Mesodermal cell (in vitro differentiated cells): ENCODE measurements around the gene SDC4.

Experiments used
- H3K27ac ChIP-seq: 2 replicates; pipeline ENCODE4 v1.7.0; 2013; ENCODE audit warnings: mild to moderate bottlenecking, low read depth, low read length, moderate library complexity; ENCODE audit not compliant: severe bottlenecking
- H3K36me3 ChIP-seq: 2 replicates; pipeline ENCODE4 v1.7.1; 2013; ENCODE audit warnings: mild to moderate bottlenecking, low read length, moderate library complexity; ENCODE audit not compliant: control insufficient read depth, insufficient read depth
- H3K4me1 ChIP-seq: one replicate; pipeline ENCODE4 v1.7.1; 2013; ENCODE audit warnings: mild to moderate bottlenecking, low read length; ENCODE audit not compliant: insufficient read depth, control insufficient read depth, poor library complexity, severe bottlenecking
- H3K4me3 ChIP-seq: 2 replicates; pipeline ENCODE4 v1.7.0; 2013; ENCODE audit warnings: low read length, control low read depth, mild to moderate bottlenecking; ENCODE audit not compliant: insufficient read depth, poor library complexity, severe bottlenecking; ENCODE audit errors: extremely low read depth
- H3K9me3 ChIP-seq: 2 replicates; pipeline ENCODE4 v1.7.1; 2013; ENCODE audit warnings: mild to moderate bottlenecking, low read length, moderate library complexity; ENCODE audit not compliant: control insufficient read depth
- WGBS, 2 experiments: methylation state at CpG; one replicate each; pipeline ENCODE4 v1.1.5; 2013; ENCODE audit warnings: missing lambda C conversion rate in 2 of 2; ENCODE audit not compliant: insufficient coverage in 2 of 2; 5-methylcytosine and 5-hydroxymethylcytosine counted together

The SDC4 gene

DNA sequence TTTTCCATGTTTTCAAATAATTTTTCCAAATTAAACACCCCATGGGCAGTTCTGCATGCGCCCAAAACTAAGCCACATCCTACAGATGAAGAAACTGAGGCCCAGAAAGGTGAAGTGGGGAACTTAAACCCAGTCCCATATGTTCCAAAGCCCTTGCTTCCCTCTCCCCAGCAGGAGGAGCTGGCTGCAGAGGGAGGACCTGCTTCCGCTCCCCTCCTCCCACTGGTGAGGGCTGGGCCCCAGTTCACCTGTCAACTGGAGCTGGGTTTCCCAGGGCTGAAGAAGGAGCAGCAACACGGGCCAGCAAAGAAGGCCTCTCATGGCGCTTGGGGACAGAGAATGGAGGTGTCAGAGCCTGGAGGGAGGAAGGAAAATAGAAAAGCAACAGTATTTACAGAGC is 43.0 kb downstream of the SDC4 start:
- Histone ChIP-seq H3K9me3 (no peaks in the 10 kb centered on the region), H3K4me1 (peaks cover 3% of the 10 kb centered on the region), H3K36me3 (no peaks in the 10 kb centered on the region), H3K27ac (no peak overlapping the region), H3K4me3 (no peak overlapping the region)
- WGBS, 2 experiments, result 63 to 68% methylated on average over 3 of the region's 4 CpGs

DNA sequence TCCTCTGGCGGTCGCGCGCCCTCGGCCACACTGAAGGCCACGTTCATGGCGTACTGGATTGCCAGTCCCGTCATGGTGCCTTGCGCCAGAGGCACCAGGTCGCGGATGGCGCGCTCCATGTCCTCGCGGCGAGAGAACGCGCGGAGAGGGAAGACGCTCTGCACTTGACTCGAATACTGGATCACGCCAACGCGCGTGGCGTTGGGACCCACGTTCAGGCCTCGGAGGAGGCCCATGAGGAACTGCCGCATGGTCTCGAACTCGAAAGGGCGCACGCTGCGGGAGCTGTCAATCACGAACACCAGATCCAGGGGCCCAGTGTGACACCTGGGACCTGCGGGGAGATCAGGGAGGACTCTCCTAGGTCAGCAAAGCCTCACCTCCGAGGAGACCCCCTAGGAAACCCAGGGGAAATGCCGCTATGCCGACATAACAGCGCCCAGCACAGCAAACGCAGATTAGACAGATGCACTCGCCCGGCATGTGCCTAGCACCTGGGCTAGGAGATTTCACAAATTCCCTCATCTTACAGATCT is 43.7 kb downstream of the SDC4 start:
- Histone ChIP-seq H3K27ac (no peak overlapping the region), H3K4me1 (peaks cover 3% of the 10 kb centered on the region), H3K36me3 (no peaks in the 10 kb centered on the region), H3K9me3 (no peaks in the 10 kb centered on the region), H3K4me3 (no peak overlapping the region)
- WGBS, 2 experiments, result 96 to 97% methylated on average over 43 of the region's 43 CpGs

DNA sequence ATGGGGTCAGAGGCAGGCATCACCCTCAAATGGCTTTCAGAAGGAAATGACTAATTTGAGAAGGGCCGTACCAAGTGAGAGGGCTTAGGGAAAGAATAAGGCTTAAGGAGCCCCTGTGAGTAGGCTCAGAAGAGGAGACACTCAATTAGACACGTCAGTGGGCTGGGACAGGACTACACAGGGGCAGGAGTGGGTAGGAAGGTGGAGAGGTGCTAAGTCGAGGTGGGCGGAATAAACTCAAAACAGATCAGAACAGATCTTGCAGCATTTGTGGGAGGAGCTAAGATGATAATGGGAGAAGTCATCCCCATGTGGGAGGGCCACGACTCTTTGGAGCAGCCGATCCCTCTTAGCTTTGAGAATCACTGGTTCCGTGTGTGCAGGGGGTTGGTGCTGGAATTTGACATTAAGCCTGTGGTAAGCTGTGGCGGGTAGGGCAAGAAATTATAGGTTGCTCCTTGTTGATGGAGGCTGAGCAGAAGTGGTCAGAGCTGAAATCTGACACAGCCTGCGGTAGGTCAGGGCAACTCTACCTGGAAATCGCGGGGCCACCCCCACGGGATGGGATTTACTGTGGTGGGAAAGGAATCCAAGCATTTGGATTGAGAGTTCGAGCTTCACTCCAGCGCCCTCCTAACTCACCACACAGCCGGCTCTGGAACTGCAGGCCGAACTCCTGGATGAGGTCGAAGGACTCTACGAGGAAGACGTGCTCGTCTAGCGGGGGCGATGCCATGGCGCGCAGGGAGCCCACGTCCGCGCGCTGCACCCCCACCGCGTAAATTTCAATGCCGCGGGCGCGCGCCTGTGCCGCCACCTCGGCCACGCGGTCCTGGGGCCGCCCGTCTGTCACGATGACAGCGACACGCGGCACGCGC is 44.4 kb downstream of the SDC4 start:
- Histone ChIP-seq H3K9me3 (no peaks in the 10 kb centered on the region), H3K27ac (no peak overlapping the region), H3K4me3 (no peak overlapping the region), H3K4me1 (peaks cover 3% of the 10 kb centered on the region), H3K36me3 (no peaks in the 10 kb centered on the region)
- 93 to 95% methylated on average over 42 to 47 of the region's 47 CpGs for WGBS, 2 experiments

GRCh38 chr20:45301824-45302271 is 46.4 kb downstream of the SDC4 start:
- peaks cover 3% of the 10 kb centered on the region for H3K4me1 ChIP-seq
- no peak overlapping the region for H3K27ac ChIP-seq
- no peaks in the 10 kb centered on the region for H3K9me3 ChIP-seq
- H3K4me3 ChIP-seq, result no peak overlapping the region
- 93 to 94% methylated on average over 5 of the region's 5 CpGs for WGBS, 2 experiments
- H3K36me3 ChIP-seq, result no peaks in the 10 kb centered on the region

DNA sequence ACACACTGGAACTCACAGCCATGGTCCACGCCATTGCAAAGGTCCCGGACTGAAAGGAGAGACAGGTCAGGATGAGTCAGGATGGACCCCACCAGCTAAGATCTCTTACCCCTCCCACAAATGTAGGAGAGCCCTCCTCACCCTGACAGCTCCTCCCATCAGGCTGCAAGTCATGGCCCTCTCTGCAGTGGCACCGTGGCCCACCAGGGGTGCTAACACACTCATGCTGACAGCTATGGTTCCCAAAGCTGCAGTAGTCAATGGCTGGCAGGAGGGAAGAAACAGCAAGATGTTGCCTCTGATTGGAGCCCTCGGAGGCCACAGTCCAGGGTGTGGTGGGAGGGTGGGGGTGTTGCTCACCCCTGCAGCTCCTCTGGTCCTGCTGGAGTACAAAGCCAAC is 47.3 kb downstream of the SDC4 start:
- Histone ChIP-seq H3K4me1 (peaks cover 3% of the 10 kb centered on the region), H3K9me3 (no peaks in the 10 kb centered on the region), H3K4me3 (no peak overlapping the region), H3K36me3 (no peaks in the 10 kb centered on the region), H3K27ac (no peak overlapping the region)
- WGBS, 2 experiments, result 32% methylated on average over 3 of the region's 4 CpGs; no CpG with 5 or more reads in 1 of the 2 experiments

- H3K4me1 ChIP-seq, result peaks cover 3% of the 10 kb centered on the region
- H3K27ac ChIP-seq, result no peak overlapping the region
- no CpG with 5 or more reads among the region's 6 CpGs for WGBS, 2 experiments
- H3K36me3 ChIP-seq, result no peaks in the 10 kb centered on the region
- no peak overlapping the region for H3K4me3 ChIP-seq
- peaks cover 9% of the 10 kb centered on the region for H3K9me3 ChIP-seq
Measured at GRCh38 chr20:45299786-45300185, 48.4 kb downstream of the SDC4 start.

DNA sequence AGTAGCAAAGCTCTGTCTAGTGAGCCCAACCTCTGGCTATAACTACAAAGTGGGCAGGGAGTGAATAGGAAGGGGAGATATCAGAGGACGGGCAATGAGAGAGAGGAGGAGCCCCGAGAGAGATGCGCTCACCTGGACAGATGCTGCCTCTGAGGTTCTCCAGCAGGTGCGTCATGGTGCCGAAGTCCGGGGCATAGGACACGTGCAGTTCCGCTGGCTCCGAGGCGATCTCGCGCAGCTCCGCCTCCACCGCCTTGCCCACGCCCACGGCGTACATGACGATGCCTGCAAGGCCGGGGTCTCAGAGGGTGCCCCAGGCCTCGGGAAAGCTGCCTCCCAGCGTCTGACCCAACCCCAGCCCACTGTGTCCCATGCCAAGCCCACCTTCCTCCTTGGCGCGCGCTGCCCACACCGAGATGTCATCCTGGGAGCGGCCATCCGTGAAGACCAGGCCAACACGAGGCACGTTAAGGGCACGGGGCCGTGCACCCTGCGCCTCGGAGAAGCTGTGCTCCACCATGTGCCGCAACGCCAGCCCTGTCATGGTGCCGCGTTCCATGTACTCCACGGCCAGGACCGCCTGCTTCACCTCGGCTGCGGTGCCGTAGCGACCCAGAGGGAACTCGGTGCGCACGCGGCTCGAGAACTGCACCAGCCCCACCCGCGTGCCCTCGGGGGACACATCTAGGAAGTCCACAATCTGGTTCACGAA is 50.3 kb downstream of the SDC4 start:
- 95 to 97% methylated on average over 45 to 52 of the region's 52 CpGs for WGBS, 2 experiments
- H3K4me3 ChIP-seq, result no peak overlapping the region

DNA sequence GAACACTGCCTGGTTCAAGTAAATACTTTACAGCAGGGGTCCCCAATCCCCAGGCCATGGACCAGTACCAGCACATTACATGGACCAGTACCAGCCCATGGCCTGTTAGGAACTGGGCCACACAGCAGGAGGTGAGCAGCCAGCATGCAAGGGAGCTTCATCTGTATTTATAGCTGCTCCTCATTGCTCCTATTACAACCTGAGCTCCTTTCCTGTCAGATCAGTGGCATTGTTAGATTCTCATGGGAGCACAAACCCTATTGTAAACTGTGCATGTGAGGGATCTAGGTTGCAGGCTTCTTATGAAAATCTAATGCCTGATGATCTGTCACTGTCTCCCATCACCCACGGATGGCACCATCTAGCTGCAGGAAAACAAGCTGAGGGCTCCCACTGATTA is 53.6 kb downstream of the SDC4 start:
- Histone ChIP-seq H3K27ac (no peak overlapping the region), H3K4me1 (peaks cover 4% of the 10 kb centered on the region), H3K36me3 (no peaks in the 10 kb centered on the region), H3K4me3 (no peak overlapping the region), H3K9me3 (peaks cover 17% of the 10 kb centered on the region)
- WGBS, 2 experiments, result no CpG with 5 or more reads among the region's 1 CpG

More for the DNA sequence above, 50.3 kb downstream of the SDC4 start:
- H3K4me1 ChIP-seq, result no peaks in the 10 kb centered on the region
- H3K9me3 ChIP-seq, result peaks cover 17% of the 10 kb centered on the region
- no peaks in the 10 kb centered on the region for H3K36me3 ChIP-seq
- no peak overlapping the region for H3K27ac ChIP-seq

GRCh38 chr20:45294003-45294368 is 54.2 kb downstream of the SDC4 start:
- H3K4me3 ChIP-seq, result peak overlapping the region; percentile 41
- peak overlapping the region; percentile 94 for H3K27ac ChIP-seq
- peaks cover 17% of the 10 kb centered on the region for H3K9me3 ChIP-seq
- H3K4me1 ChIP-seq, result peaks cover 4% of the 10 kb centered on the region
- no peaks in the 10 kb centered on the region for H3K36me3 ChIP-seq
- 50 to 86% methylated on average over 1 of the region's 5 CpGs for WGBS, 2 experiments

- Histone ChIP-seq H3K4me3 (peak overlapping the region; percentile 41), H3K9me3 (peaks cover 17% of the 10 kb centered on the region), H3K4me1 (peaks cover 4% of the 10 kb centered on the region), H3K36me3 (no peaks in the 10 kb centered on the region), H3K27ac (peak overlapping the region; percentile 94)
- 7 to 8% methylated on average over 73 of the region's 79 CpGs for WGBS, 2 experiments
Measured at GRCh38 chr20:45293041-45294002, 54.9 kb downstream of the SDC4 start.
